ENCODE data around the gene EXOSC2.

EXOSC2 gene

GRCh38 chr9:130698514-130698913 lies 4.9 kb downstream of the EXOSC2 start:
- no peak for DNase-seq (ENCODE audit: low read depth)

- no peak for DNase-seq (ENCODE audit: low read depth)
Measured at GRCh38 chr9:130699047-130699446, 5.5 kb downstream of the EXOSC2 start.

GRCh38 chr9:130701059-130702022 lies 7.8 kb downstream of the EXOSC2 start:
- DNase-seq (ENCODE audit: low read depth): no peak

GRCh38 chr9:130703501-130703900 lies 9.9 kb downstream of the EXOSC2 start:
- DNase-seq (ENCODE audit: low read depth): no peak

DNA sequence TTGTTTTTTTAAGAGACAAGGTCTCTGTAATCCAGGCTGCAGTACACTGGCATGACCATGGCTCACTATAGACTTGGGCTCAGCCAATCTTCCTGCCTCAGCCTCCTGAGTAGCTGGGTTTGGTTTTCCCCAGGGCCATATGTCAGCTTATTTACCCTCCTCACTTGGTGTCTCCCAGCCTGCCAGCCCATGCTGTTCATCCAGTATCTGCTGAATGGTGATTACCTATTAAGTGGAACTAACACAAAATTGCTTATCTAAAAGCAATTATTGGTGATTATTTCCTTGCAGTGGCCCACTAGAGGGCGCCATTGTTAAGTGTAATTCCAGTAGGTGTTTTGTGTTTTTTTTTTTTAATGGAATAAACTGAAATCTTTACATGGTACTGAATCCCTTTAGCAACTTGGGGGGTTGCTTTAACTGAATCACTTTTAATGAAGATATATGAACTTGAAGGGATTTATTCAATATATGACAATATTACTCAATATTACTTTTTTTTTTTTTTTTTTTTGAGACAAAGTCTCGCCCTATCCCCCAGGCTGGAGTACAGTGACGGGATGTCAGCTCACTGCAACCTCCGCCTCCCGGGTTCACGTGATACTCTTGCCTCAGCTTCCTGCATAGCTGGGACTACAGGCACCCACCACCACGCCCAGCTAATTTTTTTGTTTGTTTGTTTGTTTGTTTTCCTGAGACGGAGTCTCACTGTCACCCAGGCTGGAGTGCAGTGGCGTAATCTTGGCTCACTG lies 13.8 kb downstream of the EXOSC2 start:
- DNase-seq (ENCODE audit: low read depth): no peak

- DNase-seq (ENCODE audit: low read depth): no peak
Measured at GRCh38 chr9:130710822-130711352, 17.3 kb downstream of the EXOSC2 start.

DNA sequence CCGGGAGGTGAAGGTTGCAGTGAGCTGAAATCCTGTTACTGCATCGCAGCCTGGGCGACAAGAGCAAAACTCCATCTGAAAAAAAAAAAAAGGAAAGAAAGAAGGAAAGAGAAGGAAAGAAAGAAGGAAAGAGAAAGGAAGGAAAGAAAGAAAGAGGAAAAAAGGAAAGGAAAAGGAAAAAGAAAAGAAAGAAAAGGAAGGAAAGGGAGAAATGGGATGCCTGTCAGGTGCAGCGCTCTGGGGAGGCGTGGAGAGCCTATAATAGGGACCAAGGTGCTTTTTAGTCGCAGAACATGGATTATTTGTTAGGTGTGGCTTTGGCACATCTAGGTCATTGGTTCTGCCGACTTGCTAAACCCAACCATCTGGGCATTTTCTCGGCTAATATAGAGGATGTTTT lies 17.9 kb downstream of the EXOSC2 start:
- DNase-seq (ENCODE audit: low read depth): no peak

GRCh38 chr9:130712564-130713285 lies 19.1 kb downstream of the EXOSC2 start:
- peak; percentile 97 for DNase-seq (ENCODE audit: low read depth)

GRCh38 chr9:130713286-130713960 lies 19.8 kb downstream of the EXOSC2 start:
- no peak for DNase-seq (ENCODE audit: low read depth)

- no peak for DNase-seq (ENCODE audit: low read depth)
Measured at GRCh38 chr9:130714586-130715110, 21.1 kb downstream of the EXOSC2 start.

DNA sequence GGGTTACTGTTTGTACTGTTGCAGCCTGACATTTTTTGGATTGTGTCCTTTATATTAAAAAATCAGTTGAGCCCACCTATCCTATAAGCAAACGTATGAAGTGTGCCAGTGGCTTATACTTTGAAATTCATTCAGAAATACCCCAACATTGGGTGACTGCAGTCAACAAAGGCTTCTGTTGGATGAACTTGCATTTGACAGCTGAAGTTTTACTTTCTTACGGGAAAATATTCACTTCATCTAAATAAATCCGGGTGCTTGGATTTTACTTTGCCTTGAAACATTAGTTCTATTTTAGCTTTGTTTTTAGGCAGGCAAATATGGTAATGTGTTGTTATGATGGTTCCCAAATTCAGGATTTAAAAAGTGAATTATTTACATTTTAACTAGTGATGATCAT lies 21.7 kb downstream of the EXOSC2 start:
- DNase-seq (ENCODE audit: low read depth): no peak

GRCh38 chr9:130718562-130718961 lies 25.0 kb downstream of the EXOSC2 start:
- no peak for DNase-seq (ENCODE audit: low read depth)

DNA sequence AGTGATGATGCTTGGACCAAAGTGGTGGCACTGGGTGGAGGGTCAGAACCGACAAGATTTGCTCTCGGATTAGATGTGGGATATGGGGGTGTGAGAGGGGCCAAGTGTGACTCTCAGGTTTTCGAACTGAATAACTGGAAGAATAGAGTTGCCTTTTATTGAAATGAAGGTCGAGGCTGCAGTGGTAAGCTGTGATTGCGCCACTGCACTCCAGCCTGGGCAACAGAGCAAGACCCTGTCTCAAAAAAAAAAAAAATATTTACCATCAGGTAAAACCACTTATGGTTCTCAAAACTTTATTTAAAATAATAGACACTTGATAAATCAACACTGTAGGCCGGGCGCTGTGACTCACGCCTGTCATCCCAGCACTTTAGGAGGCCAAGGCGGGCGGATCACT lies 27.2 kb downstream of the EXOSC2 start:
- no peak for DNase-seq (ENCODE audit: low read depth)

DNA sequence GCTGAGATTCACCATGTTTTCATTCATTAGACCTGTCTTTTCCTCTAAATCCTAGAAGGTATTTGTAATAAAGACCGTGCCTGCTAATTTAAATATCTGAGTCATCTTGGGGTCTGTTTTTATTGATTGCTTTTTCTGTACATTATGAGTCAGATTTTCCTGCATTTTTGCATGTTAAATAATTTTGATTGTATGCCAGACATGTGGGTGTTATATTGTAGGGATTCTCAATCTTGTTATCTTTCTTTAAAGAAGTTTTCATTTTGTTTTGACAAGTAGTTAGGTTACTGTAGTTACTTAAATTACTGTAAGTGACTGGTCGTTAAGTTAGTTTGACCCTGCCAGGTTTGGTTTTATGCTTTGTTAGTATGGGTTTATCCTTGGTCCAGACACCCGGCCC lies 35.1 kb downstream of the EXOSC2 start:
- peak; percentile 74 for DNase-seq (ENCODE audit: low read depth)

- no peak for DNase-seq (ENCODE audit: low read depth)
Measured at GRCh38 chr9:130729145-130729544, 35.6 kb downstream of the EXOSC2 start.

GRCh38 chr9:130731355-130731754 lies 37.8 kb downstream of the EXOSC2 start:
- DNase-seq (ENCODE audit: low read depth): no peak

- DNase-seq (ENCODE audit: low read depth): no peak
Measured at GRCh38 chr9:130732136-130732535, 38.6 kb downstream of the EXOSC2 start.

DNA sequence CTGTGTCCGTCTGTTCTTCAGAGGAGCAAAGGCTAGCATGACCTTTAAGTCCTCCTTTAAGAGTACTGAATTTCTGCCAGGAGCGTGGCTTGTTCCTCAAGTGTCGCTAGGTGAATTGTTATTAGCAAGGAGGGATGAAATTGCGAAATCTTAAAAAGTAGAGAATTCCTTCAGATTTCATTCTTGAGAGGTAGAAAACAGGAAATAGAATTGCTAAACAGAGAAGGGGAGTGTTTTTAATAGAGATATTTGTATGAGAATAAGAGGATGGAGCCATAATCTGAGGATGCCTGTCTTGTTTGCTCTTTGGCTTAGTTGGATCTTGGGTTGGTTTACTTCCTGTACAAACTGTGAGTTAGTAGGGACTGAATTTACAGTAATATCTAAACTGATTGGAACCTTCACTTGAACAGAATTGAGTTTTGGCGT lies 39.2 kb downstream of the EXOSC2 start:
- no peak for DNase-seq (ENCODE audit: low read depth)

GRCh38 chr9:130735566-130735965 lies 42.0 kb downstream of the EXOSC2 start:
- no peak for DNase-seq (ENCODE audit: low read depth)

- DNase-seq (ENCODE audit: low read depth): no peak
Measured at GRCh38 chr9:130736834-130737233, 43.3 kb downstream of the EXOSC2 start.

DNA sequence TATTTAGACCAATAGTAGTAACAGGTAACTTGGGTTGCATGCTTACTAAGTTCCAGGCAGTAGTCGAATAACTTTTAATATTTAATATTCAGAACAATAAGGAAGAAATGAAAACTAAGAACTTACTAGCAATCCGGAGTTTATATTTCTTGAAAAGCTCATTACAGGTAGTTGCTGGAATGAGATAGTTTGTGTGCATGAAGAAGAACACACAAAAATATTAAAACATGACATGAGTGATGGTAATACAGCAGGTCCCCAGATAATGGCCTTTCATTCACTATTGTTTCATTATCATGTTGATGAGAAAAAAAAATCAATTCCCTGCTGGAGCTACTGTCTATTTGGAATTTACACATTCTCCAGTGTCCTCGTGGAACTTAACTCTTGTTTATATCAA lies 44.7 kb downstream of the EXOSC2 start:
- DNase-seq (ENCODE audit: low read depth): no peak
